Epithelial cell of esophagus (primary cell): ENCODE results near the gene OR7D2.

Experiments used
- DNase-seq: peaks from one replicate; pipeline ENCODE4 v3.0.0; 2010; ENCODE audit warnings: low read depth
- H3K4me3 ChIP-seq: 2 replicates; pipeline ENCODE4 v1.5.1; 2011; ENCODE audit warnings: mild to moderate bottlenecking, low read length, control low read depth
- TF ChIP-seq, protein P1 (sequence below): IDR thresholded peaks from 2 replicates; pipeline ENCODE4 v1.5.1; 2011; ENCODE audit warnings: low read depth, mild to moderate bottlenecking, low read length, control low read depth, inconsistent platforms; ENCODE audit not compliant: insufficient read depth; ENCODE audit errors: missing control alignments

OR7D2 gene

DNA sequence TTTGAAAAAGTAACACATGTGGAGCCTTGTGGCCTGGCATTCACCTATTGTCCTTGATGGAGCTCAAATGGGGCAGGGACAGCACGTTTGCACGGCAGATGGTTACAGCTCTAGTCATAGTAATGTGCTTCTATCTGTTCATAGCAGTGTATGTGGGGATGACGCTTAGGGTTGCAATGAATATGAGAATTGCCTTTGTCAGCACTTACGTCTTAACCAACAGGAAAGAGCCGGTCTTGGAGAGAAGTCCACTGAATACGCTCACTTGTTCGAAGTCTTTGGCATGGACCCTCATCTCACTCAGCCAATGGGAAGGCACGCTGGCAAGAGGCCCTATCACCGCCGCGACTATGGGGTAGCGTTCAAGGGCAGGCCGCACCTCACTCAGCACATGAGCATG lies 18.9 kb upstream of the OR7D2 start:
- DNase-seq: no peak
- no peak overlapping the region for H3K4me3 ChIP-seq
- TF ChIP-seq, protein P1, sequence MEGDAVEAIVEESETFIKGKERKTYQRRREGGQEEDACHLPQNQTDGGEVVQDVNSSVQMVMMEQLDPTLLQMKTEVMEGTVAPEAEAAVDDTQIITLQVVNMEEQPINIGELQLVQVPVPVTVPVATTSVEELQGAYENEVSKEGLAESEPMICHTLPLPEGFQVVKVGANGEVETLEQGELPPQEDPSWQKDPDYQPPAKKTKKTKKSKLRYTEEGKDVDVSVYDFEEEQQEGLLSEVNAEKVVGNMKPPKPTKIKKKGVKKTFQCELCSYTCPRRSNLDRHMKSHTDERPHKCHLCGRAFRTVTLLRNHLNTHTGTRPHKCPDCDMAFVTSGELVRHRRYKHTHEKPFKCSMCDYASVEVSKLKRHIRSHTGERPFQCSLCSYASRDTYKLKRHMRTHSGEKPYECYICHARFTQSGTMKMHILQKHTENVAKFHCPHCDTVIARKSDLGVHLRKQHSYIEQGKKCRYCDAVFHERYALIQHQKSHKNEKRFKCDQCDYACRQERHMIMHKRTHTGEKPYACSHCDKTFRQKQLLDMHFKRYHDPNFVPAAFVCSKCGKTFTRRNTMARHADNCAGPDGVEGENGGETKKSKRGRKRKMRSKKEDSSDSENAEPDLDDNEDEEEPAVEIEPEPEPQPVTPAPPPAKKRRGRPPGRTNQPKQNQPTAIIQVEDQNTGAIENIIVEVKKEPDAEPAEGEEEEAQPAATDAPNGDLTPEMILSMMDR: no peak

DNA sequence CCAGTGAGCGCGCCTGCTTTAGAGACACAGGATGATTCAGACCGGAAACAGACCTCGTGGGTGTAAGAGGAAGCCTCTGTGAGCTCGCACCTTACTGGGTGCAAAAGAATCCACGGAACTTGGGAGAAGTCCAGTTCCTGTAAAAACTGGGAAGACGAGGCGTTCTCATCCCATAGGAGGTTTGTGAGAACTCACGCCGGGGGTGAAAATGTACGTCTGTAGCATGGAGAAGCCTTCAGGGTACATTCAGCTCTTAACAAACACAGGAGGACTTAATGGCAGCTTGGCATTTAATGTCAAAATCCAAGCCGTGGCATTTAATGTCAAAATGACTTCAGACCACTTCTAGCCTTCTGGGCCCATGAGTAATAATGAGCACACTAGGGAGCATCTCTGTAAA lies 17.4 kb upstream of the OR7D2 start:
- DNase-seq: no peak
- TF ChIP-seq, protein P1: no peak
- H3K4me3 ChIP-seq: no peak overlapping the region

DNA sequence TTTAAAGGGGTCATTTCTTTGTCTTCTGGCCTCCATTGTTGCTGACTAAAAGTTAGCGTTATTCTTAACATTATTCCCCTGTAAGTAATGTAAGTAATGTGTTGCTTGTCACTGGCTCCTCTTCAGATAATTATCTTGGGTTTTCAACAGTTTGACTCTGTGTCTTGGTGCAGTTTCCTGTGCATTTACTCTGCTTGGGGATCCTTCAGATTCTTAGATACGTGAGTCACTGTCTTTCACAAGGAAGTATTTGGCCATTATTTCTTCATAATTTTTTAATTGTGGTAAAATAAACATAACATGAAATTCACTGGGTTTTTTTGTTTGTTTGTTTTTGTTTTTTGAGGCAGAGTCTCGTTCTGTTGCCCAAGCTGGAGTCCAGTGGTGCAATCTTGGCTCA lies 13.5 kb upstream of the OR7D2 start:
- peak; percentile 14 for DNase-seq
- TF ChIP-seq, protein P1: no peak

DNA sequence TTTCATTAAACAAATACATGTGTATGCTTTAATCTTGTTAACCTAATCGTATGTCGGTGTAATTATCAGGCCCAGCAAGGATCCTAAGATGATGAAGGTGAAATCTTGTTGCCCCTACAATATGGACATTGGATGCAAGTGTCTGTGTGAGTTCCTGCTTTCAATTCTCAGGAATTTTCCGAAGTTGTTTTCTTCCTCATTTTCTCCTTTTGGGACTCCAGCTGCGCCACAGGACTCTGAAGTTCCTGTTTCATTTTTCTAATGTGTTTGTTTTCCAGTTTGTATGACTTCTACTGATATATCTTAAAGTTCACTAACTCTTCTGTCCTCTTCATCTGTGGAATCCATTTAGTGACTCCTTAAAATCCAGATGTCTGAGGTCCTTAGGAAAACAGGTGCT lies 11.9 kb upstream of the OR7D2 start:
- no peak overlapping the region for H3K4me3 ChIP-seq
- TF ChIP-seq, protein P1: no peak
- no peak for DNase-seq

More for the DNA sequence above, 13.5 kb upstream of the OR7D2 start:
- H3K4me3 ChIP-seq: no peak overlapping the region

DNA sequence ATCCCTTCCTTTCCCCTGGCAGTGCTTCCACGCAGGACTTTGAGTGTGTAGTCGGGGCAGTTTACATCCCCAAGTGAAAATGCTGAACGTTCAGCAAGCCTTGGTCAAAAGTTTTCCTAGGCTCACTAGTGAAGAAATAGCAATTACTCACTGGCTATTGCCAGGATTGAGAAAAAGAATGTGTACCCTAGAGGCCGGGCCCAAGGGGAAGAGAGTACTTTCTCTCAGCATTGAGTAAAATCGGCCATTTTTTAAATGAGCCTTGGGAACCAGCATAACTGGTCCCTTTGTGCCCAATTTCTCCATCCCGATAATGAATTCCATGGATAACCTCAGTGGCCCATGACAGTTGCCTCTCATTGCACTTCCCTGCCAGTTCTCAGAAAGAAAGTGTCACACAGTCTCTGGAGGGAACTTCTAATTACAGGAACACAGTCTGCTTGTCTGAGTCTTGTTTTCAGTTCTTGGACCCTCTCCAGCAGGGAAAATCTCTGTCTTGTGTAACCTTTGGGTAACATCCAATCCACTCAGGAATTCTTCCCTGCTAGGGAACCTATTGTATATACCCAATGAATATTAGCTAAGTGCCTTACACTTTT lies 7.3 kb upstream of the OR7D2 start:
- no peak overlapping the region for H3K4me3 ChIP-seq
- TF ChIP-seq, protein P1: no peak
- no peak for DNase-seq

DNA sequence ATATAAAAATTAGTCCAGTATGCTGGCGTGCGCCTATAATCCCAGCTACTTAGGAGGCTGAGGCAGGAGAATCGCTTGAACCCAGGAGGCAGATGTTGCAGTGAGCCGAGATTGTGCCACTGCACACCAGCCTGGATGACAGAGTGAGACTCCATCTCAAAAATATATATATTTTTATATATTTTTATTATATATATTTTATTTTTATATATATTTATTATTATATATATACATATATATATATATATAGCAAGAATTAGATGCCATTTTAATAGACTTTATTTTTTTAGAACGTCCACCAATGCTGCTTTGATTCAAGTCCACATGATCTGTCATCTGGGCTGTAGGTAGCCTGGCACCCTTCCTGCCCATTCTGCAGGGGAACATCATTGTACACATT lies 3.5 kb upstream of the OR7D2 start:
- TF ChIP-seq, protein P1: no peak
- DNase-seq: no peak
- H3K4me3 ChIP-seq: no peak overlapping the region

DNA sequence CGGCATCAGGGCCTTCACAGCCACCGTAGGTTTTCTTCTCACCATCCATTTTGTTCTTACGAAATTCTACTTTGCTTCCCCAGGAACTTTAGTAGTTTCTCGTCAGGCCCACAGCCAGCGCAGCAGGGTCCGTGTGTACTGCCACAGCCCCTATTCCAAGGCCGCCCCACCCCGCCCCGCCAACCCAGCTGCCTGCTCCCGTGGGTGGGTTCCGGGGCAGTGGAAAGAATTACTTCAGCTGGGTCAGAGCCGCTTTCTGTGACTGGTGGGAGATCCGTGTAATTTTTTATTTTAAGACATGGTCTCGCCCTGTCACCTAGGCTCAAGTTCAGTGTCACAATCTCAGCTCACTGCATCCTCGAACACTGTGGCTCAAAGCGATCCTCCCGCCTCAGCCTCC lies 4.2 kb downstream of the OR7D2 start:
- H3K4me3 ChIP-seq: no peak overlapping the region
- TF ChIP-seq, protein P1: no peak
- DNase-seq: no peak
